HCT116 (cell line): ENCODE data around the gene GBP2. TPM values are rescaled to one million over a fixed set of nuclear protein-coding genes. Genes with fewer than 3 reads are reported as not detected.

Experiments used
- ATAC-seq: fragments of 200-7000 bp; cut with Tn5 transposase; 2 replicates; pipeline ENCODE4 v1.9.1; 2020; ENCODE audit warnings: mild to moderate bottlenecking, moderate library complexity
- BruUV-seq: library from RNA; stranded (reverse); fragments of 400-500 nt; replicated peaks from 2 replicates; lab custom pipeline; 2021; lab: Mats Ljungman, UMichigan
- CTCF ChIA-PET: fragments of 300-600 bp; sonication (Branson Sonifier 250); formaldehyde crosslinking; loops from one replicate; lab custom pipeline; 2021; ENCODE audit warnings: antibody characterized with exemption; lab: Charles Lee
- POLR2A ChIA-PET: fragments of 300-600, 350-600 bp; sonication (Branson Sonifier 250); formaldehyde crosslinking; loops from one replicate; lab custom pipeline; 2021; ENCODE audit warnings: antibody characterized with exemption; lab: Charles Lee
- RAD21 ChIA-PET, 2 experiments: fragments of 300-600 bp; sonication (Branson Sonifier 250); formaldehyde crosslinking; loops; one replicate each; lab custom pipeline; 2023; ENCODE audit warnings: low total read pairs in 2 of 2; ENCODE audit not compliant: uncharacterized antibody in 2 of 2, unreplicated experiment in 2 of 2, low non-redundant PET in 1 of 2; lab: Charles Lee
- DNase-seq: peaks from one replicate; pipeline ENCODE4 v3.0.0-alpha.2; 2010; ENCODE audit warnings: low read depth, low spot score
- H2AFZ ChIP-seq: fragments of 200-600 bp; shearing (Covaris generic), sonication (generic); 2 replicates; pipeline ENCODE4 v1.6.1; 2017; ENCODE audit warnings: low read depth, mixed run types, mixed read lengths, antibody characterized with exemption, low read length; ENCODE audit not compliant: poor library complexity, severe bottlenecking
- H3K27ac ChIP-seq: 2 replicates; pipeline ENCODE4 v1.5.1; 2012; ENCODE audit warnings: low read depth, low read length
- H3K27me3 ChIP-seq: fragments of 200-600 bp; sonication (generic); 2 replicates; pipeline ENCODE4 v1.6.1; 2016; ENCODE audit warnings: mixed run types, low read length, mixed read lengths; ENCODE audit not compliant: insufficient read depth
- H3K36me3 ChIP-seq, 2 experiments: fragments of 200-500 bp in 1 of 2; fragments of 200-600 bp in 1 of 2; sonication (Bioruptor generic) in 1 of 2; sonication (generic) in 1 of 2; 2 replicates each; pipeline versions ENCODE4 v1.5.1 to v1.6.1; 2014 to 2016; ENCODE audit warnings: low read length in 2 of 2, inconsistent platforms in 1 of 2, mixed read lengths in 1 of 2, mixed run types in 1 of 2; ENCODE audit not compliant: insufficient read depth in 2 of 2, control insufficient read depth in 1 of 2
- H3K4me1 ChIP-seq, 2 experiments: fragments of 200-600 bp in 1 of 2; sonication (generic) in 1 of 2; 2 replicates each; pipeline versions ENCODE4 v1.5.1 to v1.6.1; 2012 to 2017; ENCODE audit warnings: low read length in 2 of 2, inconsistent platforms in 1 of 2, mild to moderate bottlenecking in 1 of 2, mixed read lengths in 1 of 2, mixed run types in 1 of 2, moderate library complexity in 1 of 2; ENCODE audit not compliant: insufficient read depth in 2 of 2, control insufficient read depth in 1 of 2
- H3K4me2 ChIP-seq: fragments of 200-600 bp; sonication (generic); 2 replicates; pipeline ENCODE4 v1.6.1; 2017; ENCODE audit warnings: mixed run types, low read length, mixed read lengths
- H3K4me3 ChIP-seq, 2 experiments: fragments of 200-600 bp in 1 of 2; sonication (generic) in 1 of 2; replicated peaks in 1 of 2; 2 replicates each; pipeline ENCODE4 v1.5.1; 2011 to 2016; ENCODE audit warnings: low read length in 2 of 2, control low read depth in 1 of 2, low read depth in 1 of 2, mild to moderate bottlenecking in 1 of 2, mixed read lengths in 1 of 2, mixed run types in 1 of 2
- H3K79me2 ChIP-seq: fragments of 200-600 bp; sonication (generic); 2 replicates; pipeline ENCODE4 v1.6.1; 2017; ENCODE audit warnings: mild to moderate bottlenecking, mixed run types, low read length, moderate library complexity, mixed read lengths; ENCODE audit not compliant: insufficient read depth
- H3K9ac ChIP-seq: fragments of 200-600 bp; sonication (generic); 2 replicates; pipeline ENCODE4 v1.6.1; 2016; ENCODE audit warnings: low read length, mixed read lengths
- H3K9me2 ChIP-seq: fragments of 200-600 bp; sonication (generic), shearing (Covaris generic); 2 replicates; pipeline ENCODE4 v1.6.1; 2017; ENCODE audit warnings: mixed run types, mild to moderate bottlenecking, moderate library complexity; ENCODE audit not compliant: insufficient read depth
- H3K9me3 ChIP-seq, 2 experiments: fragments of 200-500 bp in 1 of 2; fragments of 200-600 bp in 1 of 2; sonication (Bioruptor generic) in 1 of 2; sonication (generic) in 1 of 2; 2 replicates each; pipeline ENCODE4 v1.6.1; 2014 to 2017; ENCODE audit warnings: low read length in 2 of 2, mixed read lengths in 2 of 2, inconsistent platforms in 1 of 2, low read depth in 1 of 2, mild to moderate bottlenecking in 1 of 2, mixed run types in 1 of 2, moderate library complexity in 1 of 2; ENCODE audit not compliant: control insufficient read depth in 1 of 2, insufficient read depth in 1 of 2
- H4K20me1 ChIP-seq: fragments of 200-600 bp; sonication (generic), shearing (Covaris generic); 2 replicates; pipeline ENCODE4 v1.6.1; 2017; ENCODE audit warnings: mixed run types, mild to moderate bottlenecking, moderate library complexity; ENCODE audit not compliant: insufficient read depth
- ATF3 ChIP-seq: IDR thresholded peaks from 2 replicates; pipeline ENCODE4 v1.6.1; 2012
- CBX3 ChIP-seq: IDR thresholded peaks from 2 replicates; pipeline ENCODE4 v1.6.1; 2012; ENCODE audit warnings: low read depth
- EGR1 ChIP-seq: IDR thresholded peaks from 2 replicates; pipeline ENCODE4 v1.6.1; 2012; ENCODE audit warnings: low read depth
- FOSL1 ChIP-seq: IDR thresholded peaks from 2 replicates; pipeline ENCODE4 v1.6.1; 2012; ENCODE audit warnings: low read depth
- SIN3A ChIP-seq: IDR thresholded peaks from 2 replicates; pipeline ENCODE4 v1.6.1; 2012; ENCODE audit warnings: low read depth
- SP1 ChIP-seq: IDR thresholded peaks from 2 replicates; pipeline ENCODE4 v1.6.1; 2012; ENCODE audit warnings: low read depth
- ZBTB33 ChIP-seq: IDR thresholded peaks from 2 replicates; pipeline ENCODE4 v1.6.1; 2011; ENCODE audit warnings: mild to moderate bottlenecking, low read length, moderate library complexity; ENCODE audit not compliant: insufficient replicate concordance; ENCODE audit errors: extremely low read depth
- ZNF274 ChIP-seq: fragments of 200-500 bp; sonication (Bioruptor generic); IDR thresholded peaks from 2 replicates; pipeline ENCODE4 v1.6.1; 2014; ENCODE audit warnings: mild to moderate bottlenecking, low read depth, low read length, inconsistent platforms
- intact Hi-C: fragments of 100-400 bp; cut with micrococcal nuclease; formaldehyde crosslinking; loops from 2 replicates; pipeline ENCODE4 v1.10.0; 2022
- total RNA-seq: library from RNA; stranded (reverse); gene quantifications from one replicate; pipeline ENCODE4 v1.2.1, GENCODE V29; 2021; ENCODE audit not compliant: unreplicated experiment
- TF ChIP-seq, protein P1 (sequence below), 3 experiments: fragments of 200-600 bp in 1 of 3; sonication (generic) in 1 of 3; IDR thresholded peaks in 2 of 3; conservative IDR thresholded peaks in 1 of 3; 2 replicates each; pipeline ENCODE4 v1.5.1; 2012 to 2017; ENCODE audit warnings: low read depth in 2 of 3, low read length in 2 of 3, antibody characterized with exemption in 1 of 3, borderline replicate concordance in 1 of 3, control low read depth in 1 of 3, mild to moderate bottlenecking in 1 of 3, mixed read lengths in 1 of 3, mixed run types in 1 of 3, moderate library complexity in 1 of 3; ENCODE audit not compliant: insufficient read depth in 1 of 3

The GBP2 gene
- total RNA-seq, 1 experiment from 2014 or later: 0.98 TPM

DNA sequence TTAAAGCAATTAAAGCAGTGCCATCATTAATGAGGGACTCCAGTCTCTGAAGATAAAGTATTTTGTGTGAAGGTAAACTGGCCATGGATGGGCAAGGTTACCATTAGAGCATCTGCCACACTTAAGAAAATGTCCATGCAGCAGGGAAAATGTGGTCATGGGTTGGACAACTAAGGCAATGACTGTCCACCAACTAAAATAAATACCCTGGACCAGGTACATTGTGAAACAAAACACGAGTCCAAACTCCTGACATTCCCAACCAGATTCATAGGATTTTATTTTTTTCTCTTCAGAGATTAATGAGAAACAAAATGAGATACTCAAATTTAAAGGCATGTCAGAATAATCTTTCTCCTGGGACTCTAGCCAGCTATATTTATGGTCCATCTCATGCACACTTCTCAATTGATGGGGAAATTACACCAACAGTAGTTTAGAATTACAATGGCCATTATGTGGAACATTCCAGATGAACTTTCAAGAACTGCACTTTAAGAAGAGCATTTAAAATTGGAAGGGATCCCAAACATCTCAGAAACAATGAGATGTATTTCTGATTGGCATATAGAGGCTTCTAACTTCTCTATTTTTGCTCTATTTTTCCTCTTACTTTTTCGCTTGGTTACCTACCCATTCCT lies 41.8 kb upstream of the GBP2 start:
- Histone ChIP-seq H3K27me3 (no peaks in the 10 kb centered on the region), H3K4me1 (no peaks in the 10 kb centered on the region), H3K4me2 (no peak overlapping the region), H3K9me3 (no peaks in the 10 kb centered on the region)
- no peak for ATAC-seq
- TF ChIP-seq EGR1: no peak
- no peak for TF ChIP-seq ZBTB33
- TF ChIP-seq FOSL1: no peak
- TF ChIP-seq, protein P1, sequence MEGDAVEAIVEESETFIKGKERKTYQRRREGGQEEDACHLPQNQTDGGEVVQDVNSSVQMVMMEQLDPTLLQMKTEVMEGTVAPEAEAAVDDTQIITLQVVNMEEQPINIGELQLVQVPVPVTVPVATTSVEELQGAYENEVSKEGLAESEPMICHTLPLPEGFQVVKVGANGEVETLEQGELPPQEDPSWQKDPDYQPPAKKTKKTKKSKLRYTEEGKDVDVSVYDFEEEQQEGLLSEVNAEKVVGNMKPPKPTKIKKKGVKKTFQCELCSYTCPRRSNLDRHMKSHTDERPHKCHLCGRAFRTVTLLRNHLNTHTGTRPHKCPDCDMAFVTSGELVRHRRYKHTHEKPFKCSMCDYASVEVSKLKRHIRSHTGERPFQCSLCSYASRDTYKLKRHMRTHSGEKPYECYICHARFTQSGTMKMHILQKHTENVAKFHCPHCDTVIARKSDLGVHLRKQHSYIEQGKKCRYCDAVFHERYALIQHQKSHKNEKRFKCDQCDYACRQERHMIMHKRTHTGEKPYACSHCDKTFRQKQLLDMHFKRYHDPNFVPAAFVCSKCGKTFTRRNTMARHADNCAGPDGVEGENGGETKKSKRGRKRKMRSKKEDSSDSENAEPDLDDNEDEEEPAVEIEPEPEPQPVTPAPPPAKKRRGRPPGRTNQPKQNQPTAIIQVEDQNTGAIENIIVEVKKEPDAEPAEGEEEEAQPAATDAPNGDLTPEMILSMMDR (IDR thresholded peaks at IDR 0.05 in 2 of 3, conservative IDR thresholded peaks at IDR 0.05 in 1 of 3; ENCODE audit: borderline replicate concordance in 1 of 3, insufficient read depth in 1 of 3, low read depth in 2 of 3, low read length in 2 of 3): no peak
- no peak for TF ChIP-seq ZNF274
- TF ChIP-seq SP1: no peak
- no peak for TF ChIP-seq SIN3A
- TF ChIP-seq CBX3: no peak
- TF ChIP-seq ATF3: no peak
- TF ChIP-seq, all 23 proteins: peak for 0
- CTCF ChIA-PET: no interaction called here
- H2AFZ ChIP-seq: no peak overlapping the region
- POLR2A ChIA-PET: no interaction called here
- H3K36me3 ChIP-seq: no peaks in the 10 kb centered on the region
- H3K27ac ChIP-seq: no peak overlapping the region
- intact Hi-C loops: no loop called here
- no peaks in the 10 kb centered on the region for H4K20me1 ChIP-seq
- RAD21 ChIA-PET: no interaction called here
- no peaks in the 10 kb centered on the region for H3K79me2 ChIP-seq
- BruUV-seq: no TSS peak
- no peak overlapping the region for H3K9ac ChIP-seq
- H3K9me2 ChIP-seq: no peaks in the 10 kb centered on the region
- no peak overlapping the region for H3K4me3 ChIP-seq
- DNase-seq: no peak
